ENCODE results near the gene LYVE1. TPM values are rescaled to one million over a fixed set of nuclear protein-coding genes. Genes with fewer than 3 reads are reported as not detected.

The LYVE1 gene
- total and polyA plus RNA-seq, 9 donors: 19.0 to 159 (median 34.5) TPM

- Histone ChIP-seq H3K27me3 (no peaks in the 10 kb centered on the region), H3K4me3 (no peak overlapping the region), H3K4me1 (ENCODE audit: insufficient read depth) (no peaks in the 10 kb centered on the region), H3K36me3 (no peaks in the 10 kb centered on the region), H3K27ac (no peak overlapping the region), H3K9me3 (no peaks in the 10 kb centered on the region)
- WGBS, 3 donors: 88 to 93% (median 90%) methylated on average over 3 of the region's 3 CpGs
- DNase-seq: no peak
- intact Hi-C loops (cut with DNase I): no loop called here
- no peak for TF ChIP-seq EP300 (IDR thresholded peaks at IDR 0.05)
- no peak for TF ChIP-seq CTCF (IDR thresholded peaks at IDR 0.05)
- TF ChIP-seq POLR2A (IDR thresholded peaks at IDR 0.05): no peak
These were observed 17.8 kb downstream of the LYVE1 start for GRCh38 chr11:10550503-10551289.

GRCh38 chr11:10544491-10545465 lies 23.7 kb downstream of the LYVE1 start:
- no peaks in the 10 kb centered on the region for H3K36me3 ChIP-seq
- H3K4me3 ChIP-seq: no peak overlapping the region
- DNase-seq: no peak
- no peaks in the 10 kb centered on the region for H3K4me1 ChIP-seq (ENCODE audit: insufficient read depth)
- no peaks in the 10 kb centered on the region for H3K9me3 ChIP-seq
- intact Hi-C loops (cut with DNase I): no loop called here
- no peak overlapping the region for H3K27ac ChIP-seq
- WGBS, 3 donors: 84 to 92% (median 85%) methylated on average over 7 of the region's 7 CpGs
- H3K27me3 ChIP-seq: no peaks in the 10 kb centered on the region
- TF ChIP-seq CTCF (IDR thresholded peaks at IDR 0.05): no peak
- TF ChIP-seq POLR2A (IDR thresholded peaks at IDR 0.05): no peak
- TF ChIP-seq EP300 (IDR thresholded peaks at IDR 0.05): no peak

DNA sequence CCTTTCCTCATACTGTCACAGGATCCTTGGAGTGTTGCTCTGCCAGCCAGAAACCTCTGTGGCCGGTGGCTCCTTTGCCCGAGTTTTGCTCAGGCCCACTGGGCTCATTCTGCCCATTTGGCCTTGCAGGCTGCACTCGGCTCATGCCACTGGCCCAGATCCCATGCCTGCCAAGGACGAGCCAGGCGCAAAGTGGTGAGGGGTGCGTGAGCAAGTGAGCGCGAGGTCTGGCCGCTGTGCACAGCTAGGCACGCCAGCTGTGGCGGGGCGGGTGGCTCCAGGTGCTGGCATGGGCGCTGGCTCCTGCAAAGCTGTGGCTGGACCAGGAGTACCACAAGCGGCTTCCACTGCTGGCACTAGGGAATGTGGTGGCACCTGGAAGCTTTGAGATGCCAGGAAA lies 24.7 kb downstream of the LYVE1 start:
- intact Hi-C loops (cut with DNase I): no loop called here

More for the DNA sequence above, 24.7 kb downstream of the LYVE1 start:
- Histone ChIP-seq H3K27ac (no peak overlapping the region), H3K36me3 (no peaks in the 10 kb centered on the region), H3K27me3 (no peaks in the 10 kb centered on the region), H3K4me3 (no peak overlapping the region), H3K4me1 (ENCODE audit: insufficient read depth) (no peaks in the 10 kb centered on the region), H3K9me3 (no peaks in the 10 kb centered on the region)
- WGBS, 3 donors: 91 to 97% (median 94%) methylated on average over 14 of the region's 14 CpGs
- TF ChIP-seq EP300 (IDR thresholded peaks at IDR 0.05) (no peak), CTCF (IDR thresholded peaks at IDR 0.05) (no peak)
- no peak for DNase-seq
